Neural progenitor cell (in vitro differentiated cells): ENCODE data around the gene RUNX3.

Experiments
- CTCF ChIP-seq: fragments of 200-600 bp; sonication (generic); IDR thresholded peaks from 2 replicates; pipeline ENCODE4 v1.5.1; 2017; ENCODE audit warnings: antibody characterized with exemption, mild to moderate bottlenecking
- EZH2 ChIP-seq: fragments of 200-600 bp; sonication (generic); IDR thresholded peaks from 2 replicates; pipeline ENCODE4 v1.6.1; 2017; ENCODE audit warnings: antibody characterized with exemption, mild to moderate bottlenecking, moderate library complexity
- EZH2phosphoT487 ChIP-seq: fragments of 200-600 bp; sonication (generic); IDR thresholded peaks from 2 replicates; pipeline ENCODE4 v1.6.1; 2017; ENCODE audit warnings: antibody characterized with exemption

DNA sequence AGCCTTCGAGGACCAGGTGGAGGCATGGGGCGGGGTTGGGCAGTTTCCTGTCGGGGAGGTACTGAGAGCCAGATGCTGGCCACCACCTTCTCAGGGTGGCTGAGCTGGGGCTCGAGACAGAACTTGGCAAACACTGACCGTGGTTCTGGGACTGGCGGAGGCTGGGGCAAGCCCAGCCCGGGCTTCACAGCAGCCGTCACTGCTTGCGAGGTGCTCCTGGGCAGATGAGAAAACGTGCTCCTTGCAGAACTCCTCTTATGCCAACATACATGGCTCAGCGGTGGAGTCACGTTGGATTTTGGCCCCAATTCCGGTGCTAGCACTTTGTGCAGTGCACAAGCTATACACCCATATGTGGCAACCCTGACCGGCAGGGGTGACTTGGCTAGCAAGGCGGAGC, 69.2 kb downstream of the RUNX3 start:
- TF ChIP-seq CTCF (no peak), EZH2phosphoT487 (no peak), EZH2 (no peak)
